HepG2 (cell line): ENCODE data around the gene KAZALD1. TPM values are rescaled to one million over a fixed set of nuclear protein-coding genes. Genes with fewer than 3 reads are reported as not detected.

ENCODE experiments used
- AGO2 ChIP-seq: fragments of 200-400 bp; formaldehyde crosslinking; optimal IDR thresholded peaks from 2 replicates; pipeline ENCODE3; 2017; ENCODE audit warnings: mild to moderate bottlenecking, low read depth, low read length, moderate library complexity
- CBX5 ChIP-seq: sonication (generic); formaldehyde crosslinking; IDR thresholded peaks from 2 replicates; pipeline ENCODE4 v1.4.0; 2020; ENCODE audit warnings: missing genetic modification reagents, borderline replicate concordance
- FOSL2 ChIP-seq: sonication (generic); formaldehyde crosslinking; IDR thresholded peaks from 2 replicates; pipeline ENCODE4 v1.4.0; 2020; ENCODE audit warnings: missing genetic modification reagents
- GATA4 ChIP-seq: sonication (generic); IDR thresholded peaks from 2 replicates; pipeline ENCODE4 v1.6.1; 2016; ENCODE audit warnings: antibody characterized with exemption, low read depth, borderline replicate concordance
- RAD51 ChIP-seq: fragments of 450-650 bp; IDR thresholded peaks from 2 replicates; pipeline ENCODE4 v1.6.1; 2016; ENCODE audit warnings: borderline replicate concordance
- RXRB ChIP-seq: IDR thresholded peaks from 2 replicates; pipeline ENCODE4 v1.6.1; 2016; ENCODE audit warnings: borderline replicate concordance, missing genetic modification reagents, missing compliant biosample characterization
- SMAD9 ChIP-seq: sonication (generic); formaldehyde crosslinking; IDR thresholded peaks from 2 replicates; pipeline ENCODE4 v1.5.1; 2020; ENCODE audit warnings: mild to moderate bottlenecking, missing genetic modification reagents
- ZNF263 ChIP-seq: sonication (generic); formaldehyde crosslinking; IDR thresholded peaks from 2 replicates; pipeline ENCODE4 v1.4.0; 2020; ENCODE audit warnings: missing genetic modification reagents
- ZNF431 ChIP-seq: sonication (generic); formaldehyde crosslinking; IDR thresholded peaks from 2 replicates; pipeline ENCODE4 v1.9.0; 2022; ENCODE audit warnings: missing genetic modification reagents, low read depth, mild to moderate bottlenecking, borderline replicate concordance
- polyA plus RNA-seq, 8 experiments: library from polyadenylated mRNA; depleted of rRNA in 3 of 8; stranded (reverse) in 7 of 8; unstranded in 1 of 8; fragments of >200 nt; fragmentation: Illumina TruSeq in 4 of 8; extraction: Trizol in 4 of 8; gene quantifications; 2 replicates each; pipeline versions ENCODE4 v1.2.1 to v1.2.3, GENCODE V29; 2011 to 2016; ENCODE audit warnings: low read depth in 4 of 8, missing spikeins in 1 of 8, mixed read lengths in 1 of 8; ENCODE audit not compliant: insufficient read depth in 1 of 8
- total RNA-seq, 5 experiments: library from RNA; depleted of rRNA; stranded (reverse); fragments of >200 nt; fragmentation: Illumina TruSeq; extraction: Trizol; gene quantifications; 2 replicates each; pipeline ENCODE4 v1.2.3, GENCODE V29; 2016; ENCODE audit warnings: low read depth in 1 of 5
- TF ChIP-seq, protein P1 (sequence below): sonication (generic); formaldehyde crosslinking; IDR thresholded peaks from 2 replicates; pipeline ENCODE4 v1.4.0; 2020; ENCODE audit warnings: missing genetic modification reagents

Gene KAZALD1
- total and polyA plus RNA-seq, 2 of the 13 experiments (the other 11 are each of a cell fraction or from before 2014, with no cell fraction given): 16.7 to 27.7 TPM

DNA sequence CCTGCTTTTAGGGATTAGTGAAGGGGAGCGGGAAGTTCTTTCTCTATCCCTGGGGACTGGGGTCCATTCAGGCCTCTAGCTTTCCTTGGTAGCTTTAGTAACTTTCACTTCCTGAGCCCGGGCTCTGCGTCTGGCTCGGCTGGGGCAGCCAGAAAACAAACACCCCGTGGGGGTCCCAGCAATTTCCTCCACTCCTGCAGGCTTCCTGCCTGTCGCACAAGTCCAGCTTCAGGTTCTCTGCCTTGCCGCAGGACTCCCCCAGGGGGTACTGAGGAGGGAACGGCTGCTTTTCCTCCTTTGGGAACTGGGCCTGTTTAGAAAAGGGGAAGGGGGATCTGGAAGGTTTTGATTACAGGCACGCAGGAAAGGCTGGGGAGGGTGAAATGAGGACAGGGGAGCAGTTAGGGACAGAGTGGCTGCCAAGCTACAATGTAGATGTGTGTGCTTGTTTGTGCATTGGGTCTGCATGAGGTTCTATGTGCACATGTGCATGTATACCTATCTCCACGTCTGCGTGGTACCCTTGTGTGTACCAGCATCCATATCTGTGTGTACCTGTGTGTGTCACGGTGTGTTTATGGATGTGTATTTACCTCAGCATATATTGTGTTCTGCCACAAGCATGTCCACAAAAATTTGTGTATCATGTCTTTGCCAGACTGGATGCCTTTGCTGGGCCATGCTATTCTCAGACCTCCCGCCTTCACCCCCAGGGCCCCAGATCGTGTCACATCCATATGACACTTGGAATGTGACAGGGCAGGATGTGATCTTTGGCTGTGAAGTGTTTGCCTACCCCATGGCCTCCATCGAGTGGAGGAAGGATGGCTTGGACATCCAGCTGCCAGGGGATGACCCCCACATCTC is 2.0 kb downstream of the KAZALD1 start (continued):
- TF ChIP-seq, protein P1, sequence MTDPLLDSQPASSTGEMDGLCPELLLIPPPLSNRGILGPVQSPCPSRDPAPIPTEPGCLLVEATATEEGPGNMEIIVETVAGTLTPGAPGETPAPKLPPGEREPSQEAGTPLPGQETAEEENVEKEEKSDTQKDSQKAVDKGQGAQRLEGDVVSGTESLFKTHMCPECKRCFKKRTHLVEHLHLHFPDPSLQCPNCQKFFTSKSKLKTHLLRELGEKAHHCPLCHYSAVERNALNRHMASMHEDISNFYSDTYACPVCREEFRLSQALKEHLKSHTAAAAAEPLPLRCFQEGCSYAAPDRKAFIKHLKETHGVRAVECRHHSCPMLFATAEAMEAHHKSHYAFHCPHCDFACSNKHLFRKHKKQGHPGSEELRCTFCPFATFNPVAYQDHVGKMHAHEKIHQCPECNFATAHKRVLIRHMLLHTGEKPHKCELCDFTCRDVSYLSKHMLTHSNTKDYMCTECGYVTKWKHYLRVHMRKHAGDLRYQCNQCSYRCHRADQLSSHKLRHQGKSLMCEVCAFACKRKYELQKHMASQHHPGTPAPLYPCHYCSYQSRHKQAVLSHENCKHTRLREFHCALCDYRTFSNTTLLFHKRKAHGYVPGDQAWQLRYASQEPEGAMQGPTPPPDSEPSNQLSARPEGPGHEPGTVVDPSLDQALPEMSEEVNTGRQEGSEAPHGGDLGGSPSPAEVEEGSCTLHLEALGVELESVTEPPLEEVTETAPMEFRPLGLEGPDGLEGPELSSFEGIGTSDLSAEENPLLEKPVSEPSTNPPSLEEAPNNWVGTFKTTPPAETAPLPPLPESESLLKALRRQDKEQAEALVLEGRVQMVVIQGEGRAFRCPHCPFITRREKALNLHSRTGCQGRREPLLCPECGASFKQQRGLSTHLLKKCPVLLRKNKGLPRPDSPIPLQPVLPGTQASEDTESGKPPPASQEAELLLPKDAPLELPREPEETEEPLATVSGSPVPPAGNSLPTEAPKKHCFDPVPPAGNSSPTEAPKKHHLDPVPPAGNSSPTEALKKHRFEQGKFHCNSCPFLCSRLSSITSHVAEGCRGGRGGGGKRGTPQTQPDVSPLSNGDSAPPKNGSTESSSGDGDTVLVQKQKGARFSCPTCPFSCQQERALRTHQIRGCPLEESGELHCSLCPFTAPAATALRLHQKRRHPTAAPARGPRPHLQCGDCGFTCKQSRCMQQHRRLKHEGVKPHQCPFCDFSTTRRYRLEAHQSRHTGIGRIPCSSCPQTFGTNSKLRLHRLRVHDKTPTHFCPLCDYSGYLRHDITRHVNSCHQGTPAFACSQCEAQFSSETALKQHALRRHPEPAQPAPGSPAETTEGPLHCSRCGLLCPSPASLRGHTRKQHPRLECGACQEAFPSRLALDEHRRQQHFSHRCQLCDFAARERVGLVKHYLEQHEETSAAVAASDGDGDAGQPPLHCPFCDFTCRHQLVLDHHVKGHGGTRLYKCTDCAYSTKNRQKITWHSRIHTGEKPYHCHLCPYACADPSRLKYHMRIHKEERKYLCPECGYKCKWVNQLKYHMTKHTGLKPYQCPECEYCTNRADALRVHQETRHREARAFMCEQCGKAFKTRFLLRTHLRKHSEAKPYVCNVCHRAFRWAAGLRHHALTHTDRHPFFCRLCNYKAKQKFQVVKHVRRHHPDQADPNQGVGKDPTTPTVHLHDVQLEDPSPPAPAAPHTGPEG: 0 out of 2 replicates have a peak, but pooled peaks have one; percentile 18
- TF ChIP-seq ZNF263 (CRISPR knock-in tag): 0 out of 2 replicates have a peak, but pooled peaks have one; percentile 40
- no peak for TF ChIP-seq AGO2
- peak; percentile 46; the same call in 1 of the 2 replicates for TF ChIP-seq ZNF431 (CRISPR knock-in tag)
- no peak for TF ChIP-seq CBX5 (CRISPR knock-in tag)
- no peak for TF ChIP-seq GATA4
- TF ChIP-seq RXRB (CRISPR knock-in tag): 0 out of 2 replicates have a peak, but pooled peaks have one; percentile 13
- no peak for TF ChIP-seq RAD51
- no peak for TF ChIP-seq FOSL2 (CRISPR knock-in tag)
- TF ChIP-seq SMAD9 (CRISPR knock-in tag): no peak
